ENCODE results near the gene RPL27. TPM values are rescaled to one million over a fixed set of nuclear protein-coding genes. Genes with fewer than 3 reads are reported as not detected.
"Not testable (repeated sequence)": the region's sequence is repeated elsewhere in the genome, so short reads cannot be mapped to it uniquely, and the experiment has no call there.

RPL27 gene
- total RNA-seq (1,142 TPM), polyA plus RNA-seq (3,115 TPM)

- DNase-seq (ENCODE audit: extremely low spot score), result peak; percentile 99
- H3K4me1 ChIP-seq (ENCODE audit: insufficient read depth), result no peaks in the 10 kb centered on the region
- WGBS, result under 1% methylated on average over 49 of the region's 49 CpGs
- peak within 1 kb of the TSS; percentile 55 for H3K4me3 ChIP-seq (ENCODE audit: low read depth, low read length)
- H3K27ac ChIP-seq (ENCODE audit: low read depth), result peak within 1 kb of the TSS; percentile 90
- H3K36me3 ChIP-seq (ENCODE audit: insufficient read depth), result peaks cover 2% of the 10 kb centered on the region
Observed at GRCh38 chr17:42997984-42998938, at the start of gene RPL27. Gene RPL27, plus strand, starts transcription at chr17:42998419. Its CDS starts 332 bp downstream, at chr17:42998751.

- H3K4me1 ChIP-seq (ENCODE audit: insufficient read depth), result no peaks in the 10 kb centered on the region
- no peak for DNase-seq (ENCODE audit: extremely low spot score)
- no peak overlapping the region for H3K4me3 ChIP-seq (ENCODE audit: low read depth, low read length)
- H3K27ac ChIP-seq (ENCODE audit: low read depth), result no peak overlapping the region
- peaks cover 7% of the 10 kb centered on the region for H3K36me3 ChIP-seq (ENCODE audit: insufficient read depth)
- 93% methylated on average over 13 of the region's 13 CpGs for WGBS
Observed at GRCh38 chr17:42950044-42950783, 48.0 kb upstream of the RPL27 start.

GRCh38 chr17:42953669-42954068 is 44.5 kb upstream of the RPL27 start:
- DNase-seq (ENCODE audit: extremely low spot score), result no peak
- WGBS, result 92% methylated on average over 1 of the region's 1 CpG
- peaks cover 13% of the 10 kb centered on the region for H3K36me3 ChIP-seq (ENCODE audit: insufficient read depth)
- no peak overlapping the region for H3K27ac ChIP-seq (ENCODE audit: low read depth)
- no peaks in the 10 kb centered on the region for H3K4me1 ChIP-seq (ENCODE audit: insufficient read depth)
- H3K4me3 ChIP-seq (ENCODE audit: low read depth, low read length), result no peak overlapping the region

GRCh38 chr17:42964161-42964932 is 33.9 kb upstream of the RPL27 start, which contains the start of gene AARSD1:
Gene AARSD1, minus strand, starts transcription at chr17:42964454. Its CDS starts 14 bp downstream, at chr17:42964440.
- H3K4me1 ChIP-seq (ENCODE audit: insufficient read depth), result no peaks in the 10 kb centered on the region
- H3K36me3 ChIP-seq (ENCODE audit: insufficient read depth), result peaks cover 3% of the 10 kb centered on the region
- peak within 1 kb of the TSS; percentile 92 for H3K27ac ChIP-seq (ENCODE audit: low read depth)
- H3K4me3 ChIP-seq (ENCODE audit: low read depth, low read length), result peak within 1 kb of the TSS; percentile 58
- peak; percentile 83 for DNase-seq (ENCODE audit: extremely low spot score)
- WGBS, result 2% methylated on average over 43 of the region's 43 CpGs

GRCh38 chr17:42967925-42968324 is 30.3 kb upstream of the RPL27 start:
- no peaks in the 10 kb centered on the region for H3K4me1 ChIP-seq (ENCODE audit: insufficient read depth)
- no peak overlapping the region for H3K27ac ChIP-seq (ENCODE audit: low read depth)
- no peak overlapping the region for H3K4me3 ChIP-seq (ENCODE audit: low read depth, low read length)
- no peak for DNase-seq (ENCODE audit: extremely low spot score)
- 68% methylated on average over 1 of the region's 1 CpG for WGBS
- no peaks in the 10 kb centered on the region for H3K36me3 ChIP-seq (ENCODE audit: insufficient read depth)

- WGBS, result 52% methylated on average over 5 of the region's 5 CpGs
- no peak overlapping the region for H3K27ac ChIP-seq (ENCODE audit: low read depth)
- no peak for DNase-seq (ENCODE audit: extremely low spot score)
Observed at GRCh38 chr17:42969001-42969581, 29.1 kb upstream of the RPL27 start.

GRCh38 chr17:42971589-42971988 is 26.6 kb upstream of the RPL27 start:
- Histone ChIP-seq H3K36me3 (ENCODE audit: insufficient read depth) (no peaks in the 10 kb centered on the region), H3K27ac (ENCODE audit: low read depth) (no peak overlapping the region), H3K4me1 (ENCODE audit: insufficient read depth) (no peaks in the 10 kb centered on the region), H3K4me3 (ENCODE audit: low read depth, low read length) (no peak overlapping the region)
- DNase-seq (ENCODE audit: extremely low spot score), result no peak
- WGBS, result 93% methylated on average over 5 of the region's 5 CpGs

More at GRCh38 chr17:42969001-42969581, 29.1 kb upstream of the RPL27 start:
- no peaks in the 10 kb centered on the region for H3K36me3 ChIP-seq (ENCODE audit: insufficient read depth)
- no peak overlapping the region for H3K4me3 ChIP-seq (ENCODE audit: low read depth, low read length)
- H3K4me1 ChIP-seq (ENCODE audit: insufficient read depth), result no peaks in the 10 kb centered on the region

GRCh38 chr17:42973323-42973722 is 24.9 kb upstream of the RPL27 start:
- not testable (repeated sequence) for H3K36me3 ChIP-seq (ENCODE audit: insufficient read depth); H3K4me3 ChIP-seq (ENCODE audit: low read depth, low read length); DNase-seq (ENCODE audit: extremely low spot score); H3K27ac ChIP-seq (ENCODE audit: low read depth); H3K4me1 ChIP-seq (ENCODE audit: insufficient read depth)
- 80% methylated on average over 12 of the region's 18 CpGs for WGBS

- Histone ChIP-seq H3K27ac (ENCODE audit: low read depth) (no peak overlapping the region), H3K36me3 (ENCODE audit: insufficient read depth) (no peaks in the 10 kb centered on the region), H3K4me3 (ENCODE audit: low read depth, low read length) (no peak overlapping the region), H3K4me1 (ENCODE audit: insufficient read depth) (no peaks in the 10 kb centered on the region)
- DNase-seq (ENCODE audit: extremely low spot score), result no peak
- 62% methylated on average over 2 of the region's 2 CpGs for WGBS
Observed at GRCh38 chr17:42975265-42975664, 23.0 kb upstream of the RPL27 start.

- H3K27ac ChIP-seq (ENCODE audit: low read depth); H3K36me3 ChIP-seq (ENCODE audit: insufficient read depth); H3K4me3 ChIP-seq (ENCODE audit: low read depth, low read length); H3K4me1 ChIP-seq (ENCODE audit: insufficient read depth); DNase-seq (ENCODE audit: extremely low spot score): not testable (repeated sequence)
- 85% methylated on average over 16 of the region's 16 CpGs for WGBS
Observed at GRCh38 chr17:42975701-42976100, 22.5 kb upstream of the RPL27 start.

- DNase-seq (ENCODE audit: extremely low spot score), result no peak
- Histone ChIP-seq H3K36me3 (ENCODE audit: insufficient read depth) (no peaks in the 10 kb centered on the region), H3K4me3 (ENCODE audit: low read depth, low read length) (peak within 1 kb of the TSS; percentile 92), H3K27ac (ENCODE audit: low read depth) (peak within 1 kb of the TSS; percentile 70), H3K4me1 (ENCODE audit: insufficient read depth) (no peaks in the 10 kb centered on the region)
- 32% methylated on average over 21 of the region's 21 CpGs for WGBS
Observed at GRCh38 chr17:42979511-42980273, 18.5 kb upstream of the RPL27 start, which contains the start of gene PTGES3L. Gene PTGES3L, minus strand, starts transcription at chr17:42980080. Its CDS starts 27 bp downstream, at chr17:42980053.

- Histone ChIP-seq H3K4me3 (ENCODE audit: low read depth, low read length) (peak within 1 kb of the TSS; percentile 92), H3K4me1 (ENCODE audit: insufficient read depth) (no peaks in the 10 kb centered on the region), H3K36me3 (ENCODE audit: insufficient read depth) (no peaks in the 10 kb centered on the region), H3K27ac (ENCODE audit: low read depth) (peak within 1 kb of the TSS; percentile 70)
- DNase-seq (ENCODE audit: extremely low spot score), result peak; percentile 66
- under 1% methylated on average over 39 of the region's 39 CpGs for WGBS
Observed at GRCh38 chr17:42980274-42980765, 17.9 kb upstream of the RPL27 start, which contains the start of gene RUNDC1. Gene RUNDC1, plus strand, starts transcription at chr17:42980565. Its CDS starts 12 bp downstream, at chr17:42980577.

Measured in urinary bladder (tissue), 4 donors.